K562 (cell line): Measurements from ENCODE around the gene ZNF322. TPM values are rescaled to one million over a fixed set of nuclear protein-coding genes. Genes with fewer than 3 reads are reported as not detected.

Source experiments
- ATAC-seq: fragments of 200-7000 bp; cut with Tn5 transposase; 3 replicates; pipeline ENCODE4 v1.9.1; 2020; ENCODE audit warnings: moderate library complexity
- BruUV-seq: library from RNA; stranded (reverse); fragments of 400-500 nt; replicated peaks from 2 replicates; lab custom pipeline; 2021; lab: Mats Ljungman, UMichigan
- CTCF ChIA-PET: fragments of 300-600 bp; formaldehyde crosslinking; extraction: SDS; loops from one replicate; lab custom pipeline; 2021; ENCODE audit warnings: low intra/inter-chr PET ratio; lab: Yijun Ruan, JAX
- POLR2A ChIA-PET: fragments of 300-600, 350-650 bp; sonication (Branson Sonifier 250); formaldehyde crosslinking; extraction: SDS; loops from one replicate; lab custom pipeline; 2021; ENCODE audit warnings: antibody characterized with exemption, inconsistent platforms; lab: Yijun Ruan, JAX
- DNase-seq, 4 experiments: peaks; one replicate each; pipeline versions ENCODE4 v3.0.0 to v3.0.0-alpha.2; 2011 to 2018; ENCODE audit warnings: low spot score in 3 of 4, mixed read lengths in 3 of 4; ENCODE audit errors: extremely low read depth in 1 of 4
- FAIRE-seq: peaks from 2 replicates; lab custom pipeline; 2011; peaks lifted over from hg19 to GRCh38; lab: Jason Lieb, UNC
- H2AFZ ChIP-seq: 2 replicates; pipeline ENCODE4 v1.6.0; 2011; ENCODE audit warnings: low read depth, low read length, control low read depth, inconsistent platforms
- H3K27ac ChIP-seq: fragments of 200-600 bp; 3 replicates; pipeline ENCODE4 v1.8.0; 2011; ENCODE audit warnings: low read depth, mild to moderate bottlenecking, control low read depth, inconsistent platforms, low read length, moderate library complexity, mixed read lengths; ENCODE audit errors: extremely low read depth
- H3K27me3 ChIP-seq, 2 experiments: fragments of 300-600 bp in 1 of 2; 2 replicates in 1 of 2; 3 replicates in 1 of 2; pipeline versions ENCODE4 v1.6.0 to v1.8.0; 2011; ENCODE audit warnings: inconsistent platforms in 2 of 2, low read length in 2 of 2, mild to moderate bottlenecking in 1 of 2, mixed read lengths in 1 of 2, moderate library complexity in 1 of 2; ENCODE audit not compliant: control insufficient read depth in 2 of 2, insufficient read depth in 2 of 2
- H3K36me3 ChIP-seq: fragments of 300-600 bp; 3 replicates; pipeline ENCODE4 v1.8.0; 2011; ENCODE audit warnings: mild to moderate bottlenecking, low read length, inconsistent platforms; ENCODE audit not compliant: control insufficient read depth, insufficient read depth
- H3K4me1 ChIP-seq, 2 experiments: fragments of 200-600 bp in 1 of 2; replicated peaks in 1 of 2; 2 replicates in 1 of 2; 3 replicates in 1 of 2; pipeline versions ENCODE4 v1.5.1 to v1.8.0; 2011; ENCODE audit warnings: inconsistent platforms in 2 of 2, low read length in 2 of 2, mild to moderate bottlenecking in 1 of 2, mixed read lengths in 1 of 2, moderate library complexity in 1 of 2; ENCODE audit not compliant: control insufficient read depth in 2 of 2, insufficient read depth in 2 of 2
- H3K4me2 ChIP-seq: 2 replicates; pipeline ENCODE4 v1.6.1; 2011; ENCODE audit warnings: low read length, control low read depth, inconsistent platforms, mixed read lengths; ENCODE audit not compliant: insufficient read depth
- H3K4me3 ChIP-seq: fragments of 200-600 bp; sonication (generic), shearing (Covaris generic); 2 replicates; pipeline ENCODE4 v1.5.1; 2016; ENCODE audit warnings: control low read depth, inconsistent platforms
- H3K79me2 ChIP-seq: fragments of 200-600 bp; 3 replicates; pipeline ENCODE4 v1.8.0; 2011; ENCODE audit warnings: low read length, inconsistent platforms; ENCODE audit not compliant: control insufficient read depth, insufficient read depth
- H3K9ac ChIP-seq, 2 experiments: 2 replicates each; pipeline versions ENCODE4 v1.6.0 to v1.6.1; 2011; ENCODE audit warnings: low read depth in 2 of 2, low read length in 2 of 2, control low read depth in 1 of 2, inconsistent platforms in 1 of 2, mild to moderate bottlenecking in 1 of 2, mixed read lengths in 1 of 2; ENCODE audit not compliant: insufficient read depth in 1 of 2
- H3K9me1 ChIP-seq: one replicate; pipeline ENCODE4 v1.6.0; 2011; ENCODE audit warnings: inconsistent platforms, mild to moderate bottlenecking, low read length, moderate library complexity; ENCODE audit not compliant: control insufficient read depth, insufficient read depth
- H3K9me3 ChIP-seq: replicated peaks from 2 replicates; pipeline ENCODE4 v1.5.1; 2011; ENCODE audit warnings: low read depth, low read length, inconsistent platforms; ENCODE audit not compliant: control insufficient read depth, insufficient read depth
- H4K20me1 ChIP-seq: replicated peaks from 2 replicates; pipeline ENCODE4 v1.6.1; 2011; ENCODE audit warnings: low read length, inconsistent platforms, mixed read lengths; ENCODE audit not compliant: control insufficient read depth, insufficient read depth
- ATF1 ChIP-seq, 2 experiments: fragments of 450-650 bp in 1 of 2; IDR thresholded peaks; 2 replicates each; pipeline ENCODE4 v1.6.1; 2016; ENCODE audit warnings: missing compliant biosample characterization in 1 of 2, missing genetic modification characterization in 1 of 2
- ELF1 ChIP-seq: fragments of 200-800 bp; sonication (Bioruptor generic); IDR thresholded peaks from 2 replicates; pipeline ENCODE4 v1.6.1; 2016; ENCODE audit warnings: missing genetic modification characterization, missing compliant biosample characterization
- HOXB6 ChIP-seq: fragments of 250-450 bp; sonication (Bioruptor Pico); IDR thresholded peaks from 2 replicates; pipeline ENCODE4 v1.5.1; 2022; ENCODE audit warnings: mild to moderate bottlenecking, borderline replicate concordance
- MCM7 ChIP-seq, 2 experiments: fragments of 450-650 bp; IDR thresholded peaks; 2 replicates each; pipeline ENCODE4 v1.6.1; 2016 to 2018
- MTA2 ChIP-seq: fragments of 450-650 bp; IDR thresholded peaks from 2 replicates; pipeline ENCODE4 v1.6.1; 2016; ENCODE audit warnings: low read depth
- NFIX ChIP-seq: fragments of 250-450 bp; sonication (Bioruptor Pico); IDR thresholded peaks from 2 replicates; pipeline ENCODE4 v1.4.0; 2020; ENCODE audit warnings: low read depth, mild to moderate bottlenecking, moderate library complexity
- PML ChIP-seq: IDR thresholded peaks from 2 replicates; pipeline ENCODE4 v1.6.1; 2012; ENCODE audit warnings: low read length, inconsistent platforms
- SMARCA5 ChIP-seq: fragments of 450-650 bp; IDR thresholded peaks from 2 replicates; pipeline ENCODE4 v1.6.1; 2016
- SREBF2 ChIP-seq: sonication (generic); formaldehyde crosslinking; IDR thresholded peaks from 2 replicates; pipeline ENCODE4 v1.4.0; 2020; ENCODE audit warnings: mild to moderate bottlenecking, missing genetic modification reagents
- TBL1XR1 ChIP-seq, 2 experiments: IDR thresholded peaks; 2 replicates each; pipeline ENCODE4 v1.6.1; 2012; ENCODE audit warnings: improper control_type of control experiment in 2 of 2, low read length in 2 of 2, mild to moderate bottlenecking in 1 of 2
- ZNF124 ChIP-seq: sonication (generic); formaldehyde crosslinking; IDR thresholded peaks from 2 replicates; pipeline ENCODE4 v1.8.1; 2022; ENCODE audit warnings: missing genetic modification reagents
- ZNF561 ChIP-seq: fragments of 450-650 bp; formaldehyde crosslinking; conservative IDR thresholded peaks from 2 replicates; pipeline ENCODE4 v1.4.0; 2020; ENCODE audit warnings: mild to moderate bottlenecking, moderate library complexity
- whole genome bisulfite sequencing: fragments of 100-300 bp; shearing (Covaris generic); methylation state at CpG from one replicate; pipeline ENCODE4 v1.1.6; 2016; ENCODE audit warnings: low coverage, mixed read lengths; ENCODE audit not compliant: insufficient coverage; ENCODE audit errors: missing lambda C conversion rate; 5-methylcytosine and 5-hydroxymethylcytosine counted together
- in situ Hi-C: fragments of 300-500 bp; cut with MboI; formaldehyde crosslinking; loops from 4 replicates; pipeline ENCODE4 v1.15.0; 2018; ENCODE audit warnings: inconsistent platforms, mixed read lengths
- intact Hi-C: fragments of 100-400 bp; cut with micrococcal nuclease; formaldehyde crosslinking; loops from 2 replicates; pipeline ENCODE4 v1.14.2; 2022
- polyA plus RNA-seq, 8 experiments: library from polyadenylated mRNA; depleted of rRNA in 4 of 8; stranded (reverse) in 5 of 8; unstranded in 3 of 8; fragments of >200 nt; fragmentation: Nextera tagmentation in 2 of 8; fragmentation: Illumina TruSeq in 1 of 8; extraction: Ambion mirVana in 2 of 8; extraction: Trizol in 1 of 8; gene quantifications; 2 replicates each; pipeline versions ENCODE4 v1.2.1 to v1.2.3, GENCODE V29; 2011 to 2014; ENCODE audit warnings: inconsistent platforms in 1 of 8, missing spikeins in 1 of 8
- total RNA-seq, 7 experiments: library from RNA; depleted of rRNA in 6 of 7; stranded (reverse); fragments of >200 nt in 6 of 7; fragmentation: Illumina TruSeq in 2 of 7; extraction: Trizol in 2 of 7; gene quantifications; 2 replicates each; pipeline versions ENCODE4 v1.2.1 to v1.2.3, GENCODE V29; 2011 to 2021; ENCODE audit warnings: low replicate concordance in 1 of 7
- TF ChIP-seq, protein P1 (sequence below): fragments of 250-450 bp; sonication (Bioruptor Pico); IDR thresholded peaks from 2 replicates; pipeline ENCODE4 v1.5.1; 2021; ENCODE audit warnings: mild to moderate bottlenecking

Gene ZNF322
- total and polyA plus RNA-seq, 9 of the 15 experiments (the other 6 are each of a cell fraction or from before 2014, with no cell fraction given), result 4.7 to 31.2 (median 18.7) TPM

DNA sequence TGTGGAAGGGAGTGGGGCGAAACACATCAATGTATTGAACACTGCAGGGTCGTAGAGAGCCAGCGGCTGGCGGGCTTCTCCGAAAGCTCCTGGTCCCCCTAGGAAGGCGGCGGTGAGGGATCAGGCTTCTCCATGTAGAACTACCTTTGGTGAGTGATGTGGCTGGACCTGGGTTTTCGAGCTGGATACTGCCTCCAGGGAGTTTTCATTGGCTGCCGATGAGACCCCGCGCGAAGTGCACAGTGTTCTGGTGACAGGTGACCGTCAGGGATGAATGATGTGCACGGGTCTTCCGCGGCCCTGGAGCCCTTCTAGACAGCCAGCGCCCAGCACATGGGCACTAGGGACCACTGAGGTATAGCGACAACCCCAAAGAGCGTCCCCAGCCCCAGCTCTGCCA, 46.3 kb downstream of the ZNF322 start:
- Histone ChIP-seq H4K20me1 (no peaks in the 10 kb centered on the region), H3K36me3 (no peaks in the 10 kb centered on the region), H3K9me1 (no peaks in the 10 kb centered on the region), H3K27me3 (no peaks in the 10 kb centered on the region), H3K9me3 (peaks cover 5% of the 10 kb centered on the region; the same call in 1 of the 2 replicates), H2AFZ (no peak overlapping the region), H3K79me2 (no peaks in the 10 kb centered on the region), H3K4me2 (no peak overlapping the region), H3K9ac (no peak overlapping the region), H3K4me1 (peaks cover 8 to 10% of the 10 kb centered on the region in 2 experiments; a peak in 3 of 5 replicates), H3K4me3 (no peak overlapping the region), H3K27ac (no peak overlapping the region)
- BruUV-seq, result no TSS peak
- ChIA-PET CTCF (no interaction called here), POLR2A (interaction anchor here (1.0 kb wide), 1 partner anchor 12 kb away, joined by 4 read pairs; no protein-coding TSS in a partner anchor)
- 52% methylated on average over 16 of the region's 19 CpGs for WGBS
- no peak for ATAC-seq
- in situ Hi-C loops, result loop anchor here (5.0 kb wide), 1 partner anchor 474 kb away; no protein-coding TSS in a partner anchor
- intact Hi-C loops, result no loop called here
- FAIRE-seq, result no peak
- TF ChIP-seq, protein P1, sequence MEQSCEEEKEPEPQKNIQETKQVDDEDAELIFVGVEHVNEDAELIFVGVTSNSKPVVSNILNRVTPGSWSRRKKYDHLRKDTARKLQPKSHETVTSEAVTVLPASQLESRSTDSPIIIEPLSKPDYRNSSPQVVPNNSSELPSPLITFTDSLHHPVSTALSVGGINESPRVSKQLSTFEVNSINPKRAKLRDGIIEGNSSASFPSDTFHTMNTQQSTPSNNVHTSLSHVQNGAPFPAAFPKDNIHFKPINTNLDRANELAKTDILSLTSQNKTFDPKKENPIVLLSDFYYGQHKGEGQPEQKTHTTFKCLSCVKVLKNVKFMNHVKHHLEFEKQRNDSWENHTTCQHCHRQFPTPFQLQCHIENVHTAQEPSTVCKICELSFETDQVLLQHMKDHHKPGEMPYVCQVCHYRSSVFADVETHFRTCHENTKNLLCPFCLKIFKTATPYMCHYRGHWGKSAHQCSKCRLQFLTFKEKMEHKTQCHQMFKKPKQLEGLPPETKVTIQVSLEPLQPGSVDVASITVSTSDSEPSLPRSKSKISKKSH (CRISPR knock-in tag), result no peak
- no peak for TF ChIP-seq NFIX (CRISPR knock-in tag)
- TF ChIP-seq ELF1, result no peak
- TF ChIP-seq ZNF124 (CRISPR knock-in tag), result no peak
- no peak for TF ChIP-seq MCM7 (IDR thresholded peaks at IDR 0.05)
- no peak for TF ChIP-seq TBL1XR1 (IDR thresholded peaks at IDR 0.05; ENCODE audit: low read length in 2 of 2)
- TF ChIP-seq MTA2, result no peak
- TF ChIP-seq SREBF2 (CRISPR knock-in tag), result no peak
- no peak for TF ChIP-seq SMARCA5
- TF ChIP-seq HOXB6 (CRISPR knock-in tag), result no peak
- TF ChIP-seq ZNF561 (CRISPR knock-in tag), result no peak
- TF ChIP-seq ATF1 (CRISPR knock-in tag; IDR thresholded peaks at IDR 0.05), result no peak
- TF ChIP-seq ATF1 (tag; IDR thresholded peaks at IDR 0.05), result no peak
- TF ChIP-seq PML, result no peak
- DNase-seq, result no peak
